Panc1 (cell line): ENCODE data around the gene PPP1R7. TPM values are rescaled to one million over a fixed set of nuclear protein-coding genes. Genes with fewer than 3 reads are reported as not detected.

Source experiments
- ATAC-seq: fragments of 200-7000 bp; cut with Tn5 transposase; 2 replicates; pipeline ENCODE4 v1.9.1; 2020; ENCODE audit warnings: mild to moderate bottlenecking, moderate library complexity
- BruUV-seq: library from RNA; stranded (reverse); fragments of 400-500 nt; replicated peaks from 2 replicates; lab custom pipeline; 2021; lab: Mats Ljungman, UMichigan
- CTCF ChIA-PET: fragments of 300-600 bp; sonication (Branson Sonifier 250); formaldehyde crosslinking; loops from one replicate; lab custom pipeline; 2022; ENCODE audit warnings: antibody characterized with exemption; lab: Charles Lee
- POLR2A ChIA-PET: fragments of 300-600 bp; sonication (Branson Sonifier 250); formaldehyde crosslinking; loops from one replicate; lab custom pipeline; 2022; ENCODE audit warnings: antibody characterized with exemption; lab: Charles Lee
- DNase-seq: peaks from one replicate; pipeline ENCODE4 v3.0.0-alpha.2; 2010; ENCODE audit warnings: low read depth, low spot score
- H3K27ac ChIP-seq: 2 replicates; pipeline ENCODE4 v1.5.1; 2011; ENCODE audit warnings: mild to moderate bottlenecking, low read length, inconsistent platforms
- H3K27me3 ChIP-seq: fragments of 200-500 bp; sonication (Bioruptor generic); 2 replicates; pipeline ENCODE4 v1.6.0; 2014; ENCODE audit warnings: low read length, inconsistent platforms; ENCODE audit not compliant: control insufficient read depth, insufficient read depth
- H3K36me3 ChIP-seq: fragments of 200-500 bp; sonication (Bioruptor generic); 2 replicates; pipeline ENCODE4 v1.5.1; 2014; ENCODE audit warnings: inconsistent platforms, mild to moderate bottlenecking, low read length, moderate library complexity; ENCODE audit not compliant: control insufficient read depth, insufficient read depth
- H3K4me1 ChIP-seq: 2 replicates; pipeline ENCODE4 v1.5.1; 2011; ENCODE audit warnings: inconsistent platforms, mild to moderate bottlenecking, low read length, moderate library complexity; ENCODE audit not compliant: control insufficient read depth, insufficient read depth
- H3K4me3 ChIP-seq, 2 experiments: 2 replicates each; pipeline ENCODE4 v1.5.1; 2011 to 2012; ENCODE audit warnings: low read depth in 2 of 2, low read length in 2 of 2, mild to moderate bottlenecking in 2 of 2, inconsistent platforms in 1 of 2, moderate library complexity in 1 of 2
- H3K9me3 ChIP-seq: fragments of 200-500 bp; sonication (Bioruptor generic); 2 replicates; pipeline ENCODE4 v1.5.1; 2014; ENCODE audit warnings: low read depth, mild to moderate bottlenecking, inconsistent platforms, low read length, moderate library complexity; ENCODE audit not compliant: control insufficient read depth, insufficient read depth
- POLR2AphosphoS5 ChIP-seq: IDR thresholded peaks from 2 replicates; pipeline ENCODE4 v1.6.1; 2012; ENCODE audit warnings: mild to moderate bottlenecking, low read depth, low read length, moderate library complexity
- SIN3A ChIP-seq: IDR thresholded peaks from 2 replicates; pipeline ENCODE4 v1.6.1; 2012; ENCODE audit warnings: low read depth, mild to moderate bottlenecking, low read length, moderate library complexity, borderline replicate concordance; ENCODE audit not compliant: insufficient read depth
- TCF7L2 ChIP-seq: IDR thresholded peaks from 2 replicates; pipeline ENCODE4 v1.6.1; 2011; ENCODE audit warnings: mild to moderate bottlenecking, low read depth, low read length, inconsistent platforms
- in situ Hi-C: cut with HindIII; loops from 2 replicates; pipeline ENCODE4 v1.10.0; 2016; ENCODE audit warnings: low sequenced_read_pairs, low pct_unique_long_range_greater_than_20kb
- intact Hi-C: fragments of 100-400 bp; cut with micrococcal nuclease; formaldehyde crosslinking; loops from one replicate; pipeline ENCODE4 v1.10.0; 2022; ENCODE audit not compliant: unreplicated experiment
- total RNA-seq: library from RNA; stranded (reverse); gene quantifications from one replicate; pipeline ENCODE4 v1.2.1, GENCODE V29; 2021; ENCODE audit not compliant: unreplicated experiment
- TF ChIP-seq, protein P1 (sequence below), 2 experiments: IDR thresholded peaks; 2 replicates each; pipeline ENCODE4 v1.6.1; 2011 to 2012; ENCODE audit warnings: low read depth in 2 of 2, control low read depth in 1 of 2, low read length in 1 of 2, mild to moderate bottlenecking in 1 of 2, moderate library complexity in 1 of 2; ENCODE audit not compliant: insufficient read depth in 1 of 2
- TF ChIP-seq, protein P2 (sequence below): fragments of 450-650 bp; IDR thresholded peaks from 2 replicates; pipeline ENCODE4 v1.5.1; 2017; ENCODE audit warnings: mild to moderate bottlenecking

The PPP1R7 gene
- total RNA-seq, 1 experiment from 2014 or later = 64.2 TPM

DNA sequence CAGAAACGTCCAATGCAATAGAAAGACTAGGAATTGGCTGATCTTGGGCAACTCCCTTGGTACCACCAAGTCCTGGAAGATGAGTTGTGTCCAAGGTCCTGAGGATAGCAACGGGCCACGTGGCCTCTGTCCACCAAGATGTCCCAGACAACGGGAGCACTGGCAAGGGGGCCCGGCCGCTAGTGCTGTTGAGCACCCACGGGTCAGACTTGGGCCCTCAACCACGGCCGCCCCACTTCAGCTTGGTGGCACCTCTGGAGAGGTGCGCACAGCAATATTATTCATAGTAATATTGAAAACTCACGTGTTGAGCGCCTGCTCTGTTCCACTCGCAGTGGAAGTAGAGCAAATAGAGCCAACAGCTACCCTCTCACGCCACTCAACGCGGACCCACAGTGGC, 20.0 kb upstream of the PPP1R7 start:
- BruUV-seq = no TSS peak
- in situ Hi-C loops = no loop called here
- POLR2A ChIA-PET = no interaction called here
- Histone ChIP-seq H3K27me3 (no peaks in the 10 kb centered on the region), H3K4me1 (no peaks in the 10 kb centered on the region), H3K27ac (no peak overlapping the region), H3K36me3 (no peaks in the 10 kb centered on the region; the same call in 1 of the 2 replicates), H3K4me3 (no peak overlapping the region), H3K9me3 (no peaks in the 10 kb centered on the region)
- intact Hi-C loops = no loop called here
- DNase-seq = no peak
- no peak for ATAC-seq
- CTCF ChIA-PET = no interaction called here
- TF ChIP-seq, protein P1, sequence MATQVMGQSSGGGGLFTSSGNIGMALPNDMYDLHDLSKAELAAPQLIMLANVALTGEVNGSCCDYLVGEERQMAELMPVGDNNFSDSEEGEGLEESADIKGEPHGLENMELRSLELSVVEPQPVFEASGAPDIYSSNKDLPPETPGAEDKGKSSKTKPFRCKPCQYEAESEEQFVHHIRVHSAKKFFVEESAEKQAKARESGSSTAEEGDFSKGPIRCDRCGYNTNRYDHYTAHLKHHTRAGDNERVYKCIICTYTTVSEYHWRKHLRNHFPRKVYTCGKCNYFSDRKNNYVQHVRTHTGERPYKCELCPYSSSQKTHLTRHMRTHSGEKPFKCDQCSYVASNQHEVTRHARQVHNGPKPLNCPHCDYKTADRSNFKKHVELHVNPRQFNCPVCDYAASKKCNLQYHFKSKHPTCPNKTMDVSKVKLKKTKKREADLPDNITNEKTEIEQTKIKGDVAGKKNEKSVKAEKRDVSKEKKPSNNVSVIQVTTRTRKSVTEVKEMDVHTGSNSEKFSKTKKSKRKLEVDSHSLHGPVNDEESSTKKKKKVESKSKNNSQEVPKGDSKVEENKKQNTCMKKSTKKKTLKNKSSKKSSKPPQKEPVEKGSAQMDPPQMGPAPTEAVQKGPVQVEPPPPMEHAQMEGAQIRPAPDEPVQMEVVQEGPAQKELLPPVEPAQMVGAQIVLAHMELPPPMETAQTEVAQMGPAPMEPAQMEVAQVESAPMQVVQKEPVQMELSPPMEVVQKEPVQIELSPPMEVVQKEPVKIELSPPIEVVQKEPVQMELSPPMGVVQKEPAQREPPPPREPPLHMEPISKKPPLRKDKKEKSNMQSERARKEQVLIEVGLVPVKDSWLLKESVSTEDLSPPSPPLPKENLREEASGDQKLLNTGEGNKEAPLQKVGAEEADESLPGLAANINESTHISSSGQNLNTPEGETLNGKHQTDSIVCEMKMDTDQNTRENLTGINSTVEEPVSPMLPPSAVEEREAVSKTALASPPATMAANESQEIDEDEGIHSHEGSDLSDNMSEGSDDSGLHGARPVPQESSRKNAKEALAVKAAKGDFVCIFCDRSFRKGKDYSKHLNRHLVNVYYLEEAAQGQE (IDR thresholded peaks at IDR 0.05; ENCODE audit: insufficient read depth in 1 of 2, low read depth in 2 of 2, low read length in 1 of 2) = no peak
- TF ChIP-seq POLR2AphosphoS5 = no peak
- no peak for TF ChIP-seq TCF7L2
- TF ChIP-seq, protein P2, sequence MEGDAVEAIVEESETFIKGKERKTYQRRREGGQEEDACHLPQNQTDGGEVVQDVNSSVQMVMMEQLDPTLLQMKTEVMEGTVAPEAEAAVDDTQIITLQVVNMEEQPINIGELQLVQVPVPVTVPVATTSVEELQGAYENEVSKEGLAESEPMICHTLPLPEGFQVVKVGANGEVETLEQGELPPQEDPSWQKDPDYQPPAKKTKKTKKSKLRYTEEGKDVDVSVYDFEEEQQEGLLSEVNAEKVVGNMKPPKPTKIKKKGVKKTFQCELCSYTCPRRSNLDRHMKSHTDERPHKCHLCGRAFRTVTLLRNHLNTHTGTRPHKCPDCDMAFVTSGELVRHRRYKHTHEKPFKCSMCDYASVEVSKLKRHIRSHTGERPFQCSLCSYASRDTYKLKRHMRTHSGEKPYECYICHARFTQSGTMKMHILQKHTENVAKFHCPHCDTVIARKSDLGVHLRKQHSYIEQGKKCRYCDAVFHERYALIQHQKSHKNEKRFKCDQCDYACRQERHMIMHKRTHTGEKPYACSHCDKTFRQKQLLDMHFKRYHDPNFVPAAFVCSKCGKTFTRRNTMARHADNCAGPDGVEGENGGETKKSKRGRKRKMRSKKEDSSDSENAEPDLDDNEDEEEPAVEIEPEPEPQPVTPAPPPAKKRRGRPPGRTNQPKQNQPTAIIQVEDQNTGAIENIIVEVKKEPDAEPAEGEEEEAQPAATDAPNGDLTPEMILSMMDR = no peak
- no peak for TF ChIP-seq SIN3A

DNA sequence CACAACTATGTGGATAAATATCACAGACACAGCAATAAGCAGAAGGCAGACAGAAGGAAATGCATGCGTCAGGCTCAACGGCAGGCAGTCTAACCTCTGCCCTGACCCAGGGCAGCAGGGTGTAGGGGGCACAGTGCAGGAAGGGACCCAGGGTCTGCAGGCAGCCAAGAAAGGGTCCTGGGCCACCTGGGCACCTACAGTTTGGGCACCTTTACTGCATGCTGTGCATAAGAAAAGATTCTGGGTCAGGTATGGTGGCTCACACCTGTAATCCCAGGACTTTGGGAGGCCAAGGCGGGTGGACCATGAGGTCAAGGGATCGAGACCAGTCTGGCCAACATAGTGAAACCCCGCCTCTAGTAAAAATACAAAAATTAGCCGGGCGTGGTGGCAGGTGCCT, 18.7 kb upstream of the PPP1R7 start:
- Histone ChIP-seq H3K27me3 (no peaks in the 10 kb centered on the region), H3K9me3 (no peaks in the 10 kb centered on the region), H3K4me3 (no peak overlapping the region), H3K27ac (no peak overlapping the region), H3K36me3 (no peaks in the 10 kb centered on the region; the same call in 1 of the 2 replicates), H3K4me1 (no peaks in the 10 kb centered on the region)
- ChIA-PET POLR2A (interaction anchor here (0.6 kb wide), 1 partner anchor 203 kb away, joined by 4 read pairs; no protein-coding TSS in a partner anchor), CTCF (no interaction called here)
- in situ Hi-C loops = no loop called here
- TF ChIP-seq, protein P2 = no peak
- TF ChIP-seq, protein P1 (IDR thresholded peaks at IDR 0.05; ENCODE audit: insufficient read depth in 1 of 2, low read depth in 2 of 2, low read length in 1 of 2) = no peak
- TF ChIP-seq TCF7L2 (no peak), SIN3A (no peak), POLR2AphosphoS5 (no peak)
- DNase-seq (no peak), ATAC-seq (no peak)
- intact Hi-C loops = no loop called here
- no TSS peak for BruUV-seq
